ENCODE results near the gene GFPT1. TPM values are rescaled to one million over a fixed set of nuclear protein-coding genes. Genes with fewer than 3 reads are reported as not detected.

The GFPT1 gene
- total and polyA plus RNA-seq, 2 donors from 2014 or later, result 9.5 to 43.1 TPM

- no peak for TF ChIP-seq CTCF (IDR thresholded peaks at IDR 0.05; ENCODE audit: borderline replicate concordance, extremely low read depth, insufficient read depth)
- Histone ChIP-seq H3K9ac (ENCODE audit: low read length in 3 of 3) (no peak overlapping the region), H3K4me3 (ENCODE audit: low read length in 3 of 3) (no peak overlapping the region), H3K27me3 (ENCODE audit: control insufficient read depth, insufficient read depth, low read length) (no peaks in the 10 kb centered on the region), H3K27ac (ENCODE audit: low read depth in 2 of 2, low read length in 2 of 2) (no peak overlapping the region), H3K9me3 (ENCODE audit: control insufficient read depth in 2 of 3, insufficient read depth in 1 of 3, low read length in 3 of 3) (no peaks in the 10 kb centered on the region), H3K36me3 (ENCODE audit: control insufficient read depth in 2 of 3, insufficient read depth in 3 of 3, low read length in 3 of 3) (no peaks in the 10 kb centered on the region), H3K4me1 (ENCODE audit: control insufficient read depth in 2 of 3, insufficient read depth in 2 of 3, low read depth in 1 of 3, low read length in 3 of 3) (no peaks in the 10 kb centered on the region)
- DNase-seq (no peak), FAIRE-seq (no peak)
- intact Hi-C loops (cut with DNase I), result no loop called here
These were observed 107.8 kb downstream of the GFPT1 start for GRCh38 chr2:69279211-69279610.

DNA sequence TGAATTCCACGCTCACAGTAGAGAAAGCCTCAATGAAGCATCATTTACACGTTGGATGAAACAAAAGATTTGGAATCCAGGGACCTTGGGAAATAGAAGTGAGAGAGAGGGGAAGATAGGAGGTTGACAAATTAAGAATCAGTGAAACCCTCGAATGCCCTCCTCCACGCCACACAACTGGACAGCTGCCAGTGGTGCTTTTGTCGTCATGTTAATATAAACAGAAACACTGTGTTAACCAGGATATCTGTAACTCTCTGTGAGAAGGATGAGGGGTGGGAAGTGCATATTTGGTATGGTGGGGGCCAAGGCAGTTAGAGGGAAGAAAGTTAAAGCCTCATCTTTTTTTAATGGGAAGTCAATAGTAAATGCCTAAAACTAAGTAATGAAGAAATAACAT, 108.7 kb downstream of the GFPT1 start:
- H3K27me3 ChIP-seq (ENCODE audit: control insufficient read depth, insufficient read depth, low read length), result no peaks in the 10 kb centered on the region
- intact Hi-C loops (cut with DNase I), result no loop called here
- no peak overlapping the region for H3K27ac ChIP-seq (ENCODE audit: low read depth in 2 of 2, low read length in 2 of 2)
- no peaks in the 10 kb centered on the region for H3K36me3 ChIP-seq (ENCODE audit: control insufficient read depth in 2 of 3, insufficient read depth in 3 of 3, low read length in 3 of 3)
- DNase-seq (peak in 1 of 5 donors; percentile 19), FAIRE-seq (no peak)
- no peak overlapping the region for H3K4me3 ChIP-seq (ENCODE audit: low read length in 3 of 3)
- no peak for TF ChIP-seq CTCF (IDR thresholded peaks at IDR 0.05; ENCODE audit: borderline replicate concordance, extremely low read depth, insufficient read depth)
- no peaks in the 10 kb centered on the region for H3K9me3 ChIP-seq (ENCODE audit: control insufficient read depth in 2 of 3, insufficient read depth in 1 of 3, low read length in 3 of 3)
- no peaks in the 10 kb centered on the region for H3K4me1 ChIP-seq (ENCODE audit: control insufficient read depth in 2 of 3, insufficient read depth in 2 of 3, low read depth in 1 of 3, low read length in 3 of 3)
- H3K9ac ChIP-seq (ENCODE audit: low read length in 3 of 3), result no peak overlapping the region

- intact Hi-C loops (cut with DNase I), result no loop called here
- DNase-seq (no peak), FAIRE-seq (no peak)
- no peak overlapping the region for H3K9ac ChIP-seq (ENCODE audit: low read length in 3 of 3)
- H3K4me1 ChIP-seq (ENCODE audit: control insufficient read depth in 2 of 3, insufficient read depth in 2 of 3, low read depth in 1 of 3, low read length in 3 of 3), result no peaks in the 10 kb centered on the region
- no peak overlapping the region for H3K27ac ChIP-seq (ENCODE audit: low read depth in 2 of 2, low read length in 2 of 2)
- no peak for TF ChIP-seq CTCF (IDR thresholded peaks at IDR 0.05; ENCODE audit: borderline replicate concordance, extremely low read depth, insufficient read depth)
- H3K36me3 ChIP-seq (ENCODE audit: control insufficient read depth in 2 of 3, insufficient read depth in 3 of 3, low read length in 3 of 3), result no peaks in the 10 kb centered on the region
- H3K9me3 ChIP-seq (ENCODE audit: control insufficient read depth in 2 of 3, insufficient read depth in 1 of 3, low read length in 3 of 3), result no peaks in the 10 kb centered on the region
- no peaks in the 10 kb centered on the region for H3K27me3 ChIP-seq (ENCODE audit: control insufficient read depth, insufficient read depth, low read length)
- H3K4me3 ChIP-seq (ENCODE audit: low read length in 3 of 3), result no peak overlapping the region
These were observed 111.5 kb downstream of the GFPT1 start for GRCh38 chr2:69275490-69275889.

DNA sequence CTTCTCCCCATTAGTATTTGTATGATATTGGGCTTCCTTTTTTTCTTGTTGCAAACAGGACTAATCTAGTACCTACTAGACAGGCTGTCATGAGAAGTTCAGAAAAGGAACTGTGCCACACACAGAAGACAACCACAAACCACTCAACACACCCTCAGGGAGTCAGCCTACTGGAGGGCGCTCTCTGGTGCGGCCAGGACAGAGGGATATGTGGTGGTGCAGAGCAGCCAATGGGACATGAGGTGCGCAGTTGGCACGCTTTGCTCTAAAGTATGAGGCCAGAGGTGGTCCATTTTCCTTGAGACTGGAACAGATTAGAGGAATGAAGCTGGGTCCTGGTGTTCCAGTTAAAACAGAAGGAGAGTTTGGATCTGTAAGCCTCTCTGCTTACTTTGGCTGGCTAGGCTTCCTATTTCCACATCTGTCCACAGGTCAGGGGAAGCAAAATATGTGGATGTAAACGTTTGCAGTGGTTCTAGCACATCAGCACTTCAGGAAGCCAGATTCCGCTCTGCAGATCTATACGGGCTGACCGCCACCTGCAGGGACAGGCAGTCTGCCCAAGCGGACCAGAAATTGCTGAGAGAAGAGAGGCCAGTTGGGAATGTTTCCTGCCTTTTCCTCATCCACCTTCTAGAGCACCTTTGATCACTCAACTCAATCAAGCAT, 114.1 kb downstream of the GFPT1 start:
- FAIRE-seq (no peak), DNase-seq (peak in 2 of 5 donors; percentile 17 to 50)
- Histone ChIP-seq H3K36me3 (ENCODE audit: control insufficient read depth in 2 of 3, insufficient read depth in 3 of 3, low read length in 3 of 3) (no peaks in the 10 kb centered on the region), H3K27me3 (ENCODE audit: control insufficient read depth, insufficient read depth, low read length) (no peaks in the 10 kb centered on the region), H3K9me3 (ENCODE audit: control insufficient read depth in 2 of 3, insufficient read depth in 1 of 3, low read length in 3 of 3) (no peaks in the 10 kb centered on the region), H3K4me1 (ENCODE audit: control insufficient read depth in 2 of 3, insufficient read depth in 2 of 3, low read depth in 1 of 3, low read length in 3 of 3) (no peaks in the 10 kb centered on the region), H3K27ac (ENCODE audit: low read depth in 2 of 2, low read length in 2 of 2) (no peak overlapping the region), H3K4me3 (ENCODE audit: low read length in 3 of 3) (no peak overlapping the region), H3K9ac (ENCODE audit: low read length in 3 of 3) (no peak overlapping the region)
- TF ChIP-seq CTCF (IDR thresholded peaks at IDR 0.05; ENCODE audit: borderline replicate concordance, extremely low read depth, insufficient read depth), result no peak
- intact Hi-C loops (cut with DNase I), result no loop called here
